H9 (cell line): ENCODE data around the gene SPTBN5. TPM values are rescaled to one million over a fixed set of nuclear protein-coding genes. Genes with fewer than 3 reads are reported as not detected.

ENCODE experiments used
- DNase-seq: peaks from one replicate; pipeline ENCODE4 v3.0.0-alpha.2; 2017
- H2AFZ ChIP-seq: one replicate; pipeline ENCODE4 v1.6.1; 2013; ENCODE audit warnings: mild to moderate bottlenecking, low read length, control low read depth, moderate library complexity
- H2AK5ac ChIP-seq: 2 replicates; pipeline ENCODE4 v1.6.1; 2013; ENCODE audit warnings: low read length, control low read depth, mixed read lengths; ENCODE audit not compliant: insufficient read length
- H2BK120ac ChIP-seq: one replicate; pipeline ENCODE4 v1.6.1; 2013; ENCODE audit warnings: low read depth, mild to moderate bottlenecking, low read length, control low read depth, inconsistent platforms; ENCODE audit not compliant: poor library complexity, severe bottlenecking
- H2BK12ac ChIP-seq: 2 replicates; pipeline ENCODE4 v1.6.1; 2013; ENCODE audit warnings: low read length, control low read depth, mixed read lengths, low read depth; ENCODE audit not compliant: insufficient read length
- H2BK15ac ChIP-seq: 2 replicates; pipeline ENCODE4 v1.6.1; 2013; ENCODE audit warnings: low read depth, low read length, control low read depth
- H2BK20ac ChIP-seq: one replicate; pipeline ENCODE4 v1.6.1; 2013; ENCODE audit warnings: low read depth, mild to moderate bottlenecking, low read length, control low read depth, inconsistent platforms; ENCODE audit not compliant: poor library complexity, severe bottlenecking
- H2BK5ac ChIP-seq: 2 replicates; pipeline ENCODE4 v1.6.1; 2013; ENCODE audit warnings: low read length, control low read depth, mixed read lengths; ENCODE audit not compliant: insufficient read length
- H3K14ac ChIP-seq: 2 replicates; pipeline ENCODE4 v1.6.1; 2013; ENCODE audit warnings: low read length, control low read depth; ENCODE audit not compliant: insufficient read depth
- H3K18ac ChIP-seq: 2 replicates; pipeline ENCODE4 v1.6.1; 2013; ENCODE audit warnings: low read depth, mild to moderate bottlenecking, mixed read lengths, low read length, control low read depth; ENCODE audit not compliant: insufficient read length
- H3K23ac ChIP-seq: 2 replicates; pipeline ENCODE4 v1.6.1; 2013; ENCODE audit warnings: low read length, control low read depth, mixed read lengths, low read depth; ENCODE audit not compliant: insufficient read length
- H3K23me2 ChIP-seq: 2 replicates; pipeline ENCODE4 v1.6.1; 2013; ENCODE audit warnings: low read depth, mild to moderate bottlenecking, mixed read lengths, low read length, control low read depth; ENCODE audit not compliant: insufficient read length, poor library complexity, severe bottlenecking
- H3K27ac ChIP-seq: 2 replicates; pipeline ENCODE4 v1.5.1; 2013; ENCODE audit warnings: low read length, control low read depth, mixed read lengths, low read depth; ENCODE audit not compliant: insufficient read length
- H3K27me3 ChIP-seq: 2 replicates; pipeline ENCODE4 v1.6.1; 2013; ENCODE audit warnings: low read length, control low read depth, inconsistent platforms; ENCODE audit not compliant: insufficient read depth
- H3K4ac ChIP-seq: 2 replicates; pipeline ENCODE4 v1.6.1; 2013; ENCODE audit warnings: low read depth, mild to moderate bottlenecking, control low read depth, inconsistent platforms, low read length, moderate library complexity
- H3K4me1 ChIP-seq: 2 replicates; pipeline ENCODE4 v1.6.1; 2013; ENCODE audit warnings: low read length, control low read depth, inconsistent platforms; ENCODE audit not compliant: insufficient read depth
- H3K4me2 ChIP-seq: 2 replicates; pipeline ENCODE4 v1.6.1; 2013; ENCODE audit warnings: low read length, control low read depth, mixed read lengths; ENCODE audit not compliant: insufficient read length, insufficient read depth
- H3K56ac ChIP-seq: 2 replicates; pipeline ENCODE4 v1.6.1; 2013; ENCODE audit warnings: low read depth, mild to moderate bottlenecking, mixed read lengths, low read length, control low read depth; ENCODE audit not compliant: insufficient read length
- H3K79me1 ChIP-seq: 2 replicates; pipeline ENCODE4 v1.6.1; 2013; ENCODE audit warnings: low read depth, mild to moderate bottlenecking, moderate library complexity, low read length, control low read depth, inconsistent platforms; ENCODE audit not compliant: insufficient read depth, poor library complexity, severe bottlenecking
- H3K79me2 ChIP-seq: 2 replicates; pipeline ENCODE4 v1.6.1; 2013; ENCODE audit warnings: low read length, control low read depth, inconsistent platforms; ENCODE audit not compliant: insufficient read depth
- H3K9ac ChIP-seq: 2 replicates; pipeline ENCODE4 v1.6.1; 2013; ENCODE audit warnings: low read length, control low read depth, mixed read lengths; ENCODE audit not compliant: insufficient read length; ENCODE audit errors: extremely low read depth
- H3K9me3 ChIP-seq: one replicate; pipeline ENCODE4 v1.6.1; 2013; ENCODE audit warnings: low read depth, low read length, inconsistent platforms; ENCODE audit not compliant: control insufficient read depth
- H3T11ph ChIP-seq: one replicate; pipeline ENCODE4 v1.6.1; 2013; ENCODE audit warnings: mild to moderate bottlenecking, low read length, control low read depth, inconsistent platforms
- H4K20me1 ChIP-seq: one replicate; pipeline ENCODE4 v1.6.1; 2013; ENCODE audit not compliant: control insufficient read depth, insufficient read length, insufficient read depth
- H4K5ac ChIP-seq: 2 replicates; pipeline ENCODE4 v1.6.1; 2013; ENCODE audit warnings: low read depth, mild to moderate bottlenecking, mixed read lengths, low read length, control low read depth; ENCODE audit not compliant: insufficient read length
- H4K8ac ChIP-seq: replicated peaks from 2 replicates; pipeline ENCODE4 v1.6.1; 2013; ENCODE audit warnings: low read length, control low read depth, mixed read lengths, low read depth; ENCODE audit not compliant: insufficient read length
- H4K91ac ChIP-seq: 2 replicates; pipeline ENCODE4 v1.6.1; 2013; ENCODE audit warnings: low read depth, mild to moderate bottlenecking, moderate library complexity, mixed read lengths, low read length, control low read depth; ENCODE audit not compliant: insufficient read length
- H3K27ac Mint-ChIP-seq, 3 experiments: 2 replicates in 2 of 3; 3 replicates in 1 of 3; pipeline ENCODE4 v1.8.0; 2020 to 2021; ENCODE audit warnings: mixed read lengths in 3 of 3, mild to moderate bottlenecking in 1 of 3, moderate library complexity in 1 of 3
- H3K27me3 Mint-ChIP-seq: 2 replicates; pipeline ENCODE4 v1.8.0; 2021; ENCODE audit warnings: low read depth, mild to moderate bottlenecking, moderate library complexity, mixed read lengths
- H3K36me3 Mint-ChIP-seq, 3 experiments: 2 replicates in 2 of 3; 3 replicates in 1 of 3; pipeline ENCODE4 v1.8.0; 2020 to 2021; ENCODE audit warnings: low read depth in 3 of 3, mixed read lengths in 3 of 3; ENCODE audit not compliant: insufficient read depth in 1 of 3
- H3K4me1 Mint-ChIP-seq, 2 experiments: 2 replicates each; pipeline ENCODE4 v1.8.0; 2020; ENCODE audit warnings: mixed read lengths in 2 of 2
- H3K4me3 Mint-ChIP-seq, 2 experiments: 2 replicates in 1 of 2; 3 replicates in 1 of 2; pipeline ENCODE4 v1.8.0; 2020 to 2021; ENCODE audit warnings: mild to moderate bottlenecking in 2 of 2, mixed read lengths in 2 of 2, moderate library complexity in 1 of 2
- H3K9me3 Mint-ChIP-seq, 2 experiments: 2 replicates in 1 of 2; 3 replicates in 1 of 2; pipeline ENCODE4 v1.8.0; 2020; ENCODE audit warnings: mild to moderate bottlenecking in 2 of 2, mixed read lengths in 2 of 2, moderate library complexity in 1 of 2
- CTCF ChIP-seq: fragments of 200-600 bp; sonication (generic); conservative IDR thresholded peaks from 3 replicates; pipeline ENCODE4 v1.8.0; 2021; ENCODE audit warnings: antibody characterized with exemption, mild to moderate bottlenecking
- WGBS: extraction: QIAGEN DNeasy Blood & Tissue Kit; methylation state at CpG from one replicate; pipeline ENCODE4 v1.1.7; 2013; ENCODE audit warnings: missing lambda C conversion rate, low lambda C conversion rate, mixed read lengths; ENCODE audit not compliant: insufficient read length; ENCODE audit errors: extremely low coverage; 5-methylcytosine and 5-hydroxymethylcytosine counted together
- total RNA-seq: library from RNA; stranded (reverse); gene quantifications from 2 replicates; pipeline ENCODE4 v1.2.1, GENCODE V29; 2021

Gene SPTBN5
- total RNA-seq, 1 experiment from 2014 or later = 0.90 TPM

DNA sequence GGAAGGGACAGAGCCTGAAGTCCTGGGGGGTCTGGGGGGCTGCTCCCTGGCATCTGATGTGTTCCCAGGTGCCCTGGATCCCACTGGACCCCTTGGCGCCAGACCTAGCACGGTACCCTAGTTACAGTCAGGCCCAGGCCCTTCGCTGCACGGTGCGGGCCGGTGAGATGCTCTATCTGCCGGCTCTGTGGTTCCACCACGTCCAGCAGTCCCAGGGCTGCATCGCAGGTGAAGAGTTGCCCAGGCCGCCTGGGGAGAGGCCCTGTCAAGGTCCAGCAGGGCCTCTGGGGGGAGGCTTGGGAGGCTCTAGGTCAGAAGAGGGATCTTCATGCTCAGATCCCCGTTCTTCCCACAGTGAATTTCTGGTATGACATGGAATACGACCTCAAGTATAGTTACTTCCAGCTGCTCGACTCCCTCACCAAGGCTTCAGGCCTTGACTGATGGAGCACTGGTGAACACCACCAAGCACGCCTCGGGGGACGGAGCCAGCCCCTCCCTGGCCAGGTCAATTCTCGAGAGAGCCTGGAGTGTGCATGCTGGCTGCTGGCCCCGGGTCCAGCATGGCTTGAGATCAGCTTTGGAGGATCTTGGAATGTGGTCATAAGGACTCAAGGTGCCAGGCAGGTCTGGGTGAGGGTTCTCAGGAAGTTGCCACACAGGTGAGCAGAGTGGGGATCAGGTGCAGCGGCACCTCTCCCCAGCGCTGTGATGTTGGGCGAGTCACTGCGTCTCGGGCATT lies 57.0 kb downstream of the SPTBN5 start:
- Mint-ChIP-seq H3K4me1 (no peaks in the 10 kb centered on the region), H3K9me3 (no peaks in the 10 kb centered on the region; a peak in 1 of 5 replicates), H3K4me3 (no peak overlapping the region), H3K27ac (peak overlapping the region in 2 of 3 experiments; percentile 30 to 83; a peak in 2 of 7 replicates), H3K36me3 (peaks cover 3 to 17% (median 6%) of the 10 kb centered on the region in 3 experiments; a peak in 6 of 7 replicates), H3K27me3 (no peaks in the 10 kb centered on the region)
- Histone ChIP-seq H2AK5ac (no peak overlapping the region), H3K9me3 (no peaks in the 10 kb centered on the region), H3K79me1 (no peaks in the 10 kb centered on the region), H4K8ac (no peak overlapping the region), H3K4me1 (no peaks in the 10 kb centered on the region), H3K23me2 (no peaks in the 10 kb centered on the region), H2BK12ac (no peak overlapping the region), H2BK15ac (no peak overlapping the region), H3K4ac (no peak overlapping the region), H3K56ac (no peak overlapping the region), H3K18ac (no peak overlapping the region), H3K14ac (no peak overlapping the region), H4K5ac (no peak overlapping the region), H3K27ac (no peak overlapping the region), H2AFZ (no peak overlapping the region), H4K20me1 (no peaks in the 10 kb centered on the region), H3K4me2 (no peak overlapping the region), H2BK5ac (no peak overlapping the region), H2BK120ac (no peak overlapping the region), H3K9ac (no peak overlapping the region), H3K79me2 (no peaks in the 10 kb centered on the region), H2BK20ac (no peak overlapping the region), H3K27me3 (no peaks in the 10 kb centered on the region), H3T11ph (no peak overlapping the region), H4K91ac (no peak overlapping the region), H3K23ac (no peak overlapping the region)
- no peak for TF ChIP-seq CTCF
- no CpG with 5 or more reads among the region's 23 CpGs for WGBS
- DNase-seq = no peak
